Mesodermal cell (in vitro differentiated cells): ENCODE results near the gene IDE.

ENCODE experiments used
- H3K27ac ChIP-seq: 2 replicates; pipeline ENCODE4 v1.7.0; 2013; ENCODE audit warnings: mild to moderate bottlenecking, low read depth, low read length, moderate library complexity; ENCODE audit not compliant: severe bottlenecking
- H3K36me3 ChIP-seq: 2 replicates; pipeline ENCODE4 v1.7.1; 2013; ENCODE audit warnings: mild to moderate bottlenecking, low read length, moderate library complexity; ENCODE audit not compliant: control insufficient read depth, insufficient read depth
- H3K4me1 ChIP-seq: one replicate; pipeline ENCODE4 v1.7.1; 2013; ENCODE audit warnings: mild to moderate bottlenecking, low read length; ENCODE audit not compliant: insufficient read depth, control insufficient read depth, poor library complexity, severe bottlenecking
- H3K4me3 ChIP-seq: 2 replicates; pipeline ENCODE4 v1.7.0; 2013; ENCODE audit warnings: low read length, control low read depth, mild to moderate bottlenecking; ENCODE audit not compliant: insufficient read depth, poor library complexity, severe bottlenecking; ENCODE audit errors: extremely low read depth
- H3K9me3 ChIP-seq: 2 replicates; pipeline ENCODE4 v1.7.1; 2013; ENCODE audit warnings: mild to moderate bottlenecking, low read length, moderate library complexity; ENCODE audit not compliant: control insufficient read depth
- WGBS, 2 experiments: methylation state at CpG; one replicate each; pipeline ENCODE4 v1.1.5; 2013; ENCODE audit warnings: missing lambda C conversion rate in 2 of 2; ENCODE audit not compliant: insufficient coverage in 2 of 2; 5-methylcytosine and 5-hydroxymethylcytosine counted together

The IDE gene

GRCh38 chr10:92562424-92562823 is 11.5 kb downstream of the IDE start:
- Histone ChIP-seq H3K36me3 (peaks cover 61% of the 10 kb centered on the region), H3K4me1 (peaks cover under 1% of the 10 kb centered on the region), H3K27ac (no peak overlapping the region), H3K4me3 (no peak overlapping the region), H3K9me3 (peaks cover 12% of the 10 kb centered on the region)

- no peak overlapping the region for H3K4me3 ChIP-seq
- H3K27ac ChIP-seq = no peak overlapping the region
- peaks cover 76% of the 10 kb centered on the region for H3K36me3 ChIP-seq
- H3K4me1 ChIP-seq = no peaks in the 10 kb centered on the region
- H3K9me3 ChIP-seq = peaks cover 19% of the 10 kb centered on the region
- 94% methylated on average over 2 to 3 of the region's 4 CpGs for WGBS, 2 experiments
Measured at GRCh38 chr10:92559046-92559445, 14.8 kb downstream of the IDE start.

- no peak overlapping the region for H3K27ac ChIP-seq
- H3K4me1 ChIP-seq = no peaks in the 10 kb centered on the region
- WGBS, 2 experiments = 100% methylated on average over 1 of the region's 2 CpGs; no CpG with 5 or more reads in 1 of the 2 experiments
- H3K9me3 ChIP-seq = peaks cover 12% of the 10 kb centered on the region
- no peak overlapping the region for H3K4me3 ChIP-seq
- peaks cover 71% of the 10 kb centered on the region for H3K36me3 ChIP-seq
Measured at GRCh38 chr10:92553959-92554358, 19.9 kb downstream of the IDE start.

- WGBS, 2 experiments = 84 to 100% methylated on average over 4 of the region's 5 CpGs
- Histone ChIP-seq H3K27ac (no peak overlapping the region), H3K4me1 (no peaks in the 10 kb centered on the region), H3K36me3 (peaks cover 58% of the 10 kb centered on the region), H3K4me3 (no peak overlapping the region), H3K9me3 (peaks cover 10% of the 10 kb centered on the region)
Measured at GRCh38 chr10:92552310-92552709, 21.6 kb downstream of the IDE start.

- peaks cover 10% of the 10 kb centered on the region for H3K9me3 ChIP-seq
- no peak overlapping the region for H3K27ac ChIP-seq
- peaks cover 49% of the 10 kb centered on the region for H3K36me3 ChIP-seq
- H3K4me3 ChIP-seq = no peak overlapping the region
- no peaks in the 10 kb centered on the region for H3K4me1 ChIP-seq
- no CpG with 5 or more reads among the region's 2 CpGs for WGBS, 2 experiments
Measured at GRCh38 chr10:92550924-92551323, 23.0 kb downstream of the IDE start.

GRCh38 chr10:92547676-92548075 is 26.2 kb downstream of the IDE start:
- Histone ChIP-seq H3K4me3 (no peak overlapping the region), H3K9me3 (no peaks in the 10 kb centered on the region), H3K4me1 (no peaks in the 10 kb centered on the region), H3K27ac (no peak overlapping the region), H3K36me3 (peaks cover 23% of the 10 kb centered on the region)
- 94 to 96% methylated on average over 4 of the region's 4 CpGs for WGBS, 2 experiments

- Histone ChIP-seq H3K36me3 (peaks cover 16% of the 10 kb centered on the region), H3K27ac (no peak overlapping the region), H3K9me3 (no peaks in the 10 kb centered on the region), H3K4me3 (no peak overlapping the region), H3K4me1 (peaks cover 3% of the 10 kb centered on the region)
- WGBS, 2 experiments = 86% methylated on average over 1 of the region's 1 CpG; no CpG with 5 or more reads in 1 of the 2 experiments
Measured at GRCh38 chr10:92545556-92545955, 28.3 kb downstream of the IDE start.

- peaks cover 18% of the 10 kb centered on the region for H3K36me3 ChIP-seq
- 86% methylated on average over 1 of the region's 3 CpGs; no CpG with 5 or more reads in 1 of the 2 experiments for WGBS, 2 experiments
- peaks cover 9% of the 10 kb centered on the region for H3K4me1 ChIP-seq
- no peak overlapping the region for H3K27ac ChIP-seq
- H3K9me3 ChIP-seq = no peaks in the 10 kb centered on the region
- no peak overlapping the region for H3K4me3 ChIP-seq
Measured at GRCh38 chr10:92544296-92544695, 29.6 kb downstream of the IDE start.

- no peaks in the 10 kb centered on the region for H3K9me3 ChIP-seq
- 81 to 98% methylated on average over 4 to 5 of the region's 5 CpGs for WGBS, 2 experiments
- H3K27ac ChIP-seq = no peak overlapping the region
- peaks cover 9% of the 10 kb centered on the region for H3K4me1 ChIP-seq
- no peak overlapping the region for H3K4me3 ChIP-seq
- peaks cover 18% of the 10 kb centered on the region for H3K36me3 ChIP-seq
Measured at GRCh38 chr10:92542458-92542857, 31.4 kb downstream of the IDE start.

- peaks cover 9% of the 10 kb centered on the region for H3K4me1 ChIP-seq
- H3K9me3 ChIP-seq = no peaks in the 10 kb centered on the region
- no peak overlapping the region for H3K27ac ChIP-seq
- peaks cover 20% of the 10 kb centered on the region for H3K36me3 ChIP-seq
- no peak overlapping the region for H3K4me3 ChIP-seq
Measured at GRCh38 chr10:92541583-92541982, 32.3 kb downstream of the IDE start.

- Histone ChIP-seq H3K36me3 (peaks cover 31% of the 10 kb centered on the region), H3K4me3 (no peak overlapping the region), H3K9me3 (no peaks in the 10 kb centered on the region), H3K27ac (no peak overlapping the region), H3K4me1 (peaks cover 9% of the 10 kb centered on the region)
- WGBS, 2 experiments = 100% methylated on average over 1 of the region's 4 CpGs; no CpG with 5 or more reads in 1 of the 2 experiments
Measured at GRCh38 chr10:92538231-92538958, 35.5 kb downstream of the IDE start.
